CD8-positive, alpha-beta memory T cell (primary cell): ENCODE data around the gene LAMTOR5. TPM values are rescaled to one million over a fixed set of nuclear protein-coding genes. Genes with fewer than 3 reads are reported as not detected.

Source experiments
- CTCF ChIA-PET: fragments of 350-600 bp; sonication (Branson Sonifier 250); formaldehyde crosslinking; loops from one replicate; lab custom pipeline; 2021; ENCODE audit warnings: antibody characterized with exemption; lab: Charles Lee
- POLR2A ChIA-PET: fragments of 350-600 bp; sonication (Branson Sonifier 250); formaldehyde crosslinking; loops from one replicate; lab custom pipeline; 2021; ENCODE audit warnings: antibody characterized with exemption; lab: Charles Lee
- DNase-seq, 5 donors: peaks; one replicate each; pipeline versions ENCODE4 v3.0.0 to v3.0.0-alpha.2; 2020 to 2022; ENCODE audit warnings: mixed read lengths in 1 of 5
- H3K27ac ChIP-seq: one replicate; pipeline ENCODE4 v1.7.0; 2013; ENCODE audit warnings: low read depth, mild to moderate bottlenecking, low read length, moderate library complexity
- H3K27me3 ChIP-seq: 2 replicates; pipeline ENCODE4 v1.7.0; 2013; ENCODE audit warnings: low read length, mild to moderate bottlenecking; ENCODE audit not compliant: insufficient read depth, poor library complexity, severe bottlenecking
- H3K36me3 ChIP-seq: 2 replicates; pipeline ENCODE4 v1.7.0; 2013; ENCODE audit warnings: mild to moderate bottlenecking, low read length, moderate library complexity; ENCODE audit not compliant: insufficient read depth
- H3K4me1 ChIP-seq: 2 replicates; pipeline ENCODE4 v1.7.0; 2013; ENCODE audit warnings: mild to moderate bottlenecking, low read length, moderate library complexity; ENCODE audit not compliant: insufficient read depth
- H3K4me3 ChIP-seq: 2 replicates; pipeline ENCODE4 v1.7.0; 2013; ENCODE audit warnings: mild to moderate bottlenecking, low read length
- H3K9me3 ChIP-seq: 2 replicates; pipeline ENCODE4 v1.7.0; 2013; ENCODE audit warnings: mild to moderate bottlenecking, low read length
- H3K27ac Mint-ChIP-seq, 8 donors: one replicate each; pipeline ENCODE4 v1.8.0; 2020 to 2021; ENCODE audit warnings: mixed read lengths in 8 of 8, mild to moderate bottlenecking in 6 of 8, inconsistent platforms in 3 of 8, moderate library complexity in 3 of 8
- H3K27me3 Mint-ChIP-seq, 2 donors: one replicate each; pipeline ENCODE4 v1.8.0; 2020 to 2021; ENCODE audit warnings: mixed read lengths in 2 of 2, mild to moderate bottlenecking in 1 of 2, moderate library complexity in 1 of 2
- H3K36me3 Mint-ChIP-seq, 3 donors: one replicate each; pipeline ENCODE4 v1.8.0; 2020 to 2021; ENCODE audit warnings: mixed read lengths in 3 of 3, inconsistent platforms in 1 of 3, mild to moderate bottlenecking in 1 of 3
- H3K4me1 Mint-ChIP-seq, 3 donors: one replicate each; pipeline ENCODE4 v1.8.0; 2020 to 2021; ENCODE audit warnings: mixed read lengths in 3 of 3, inconsistent platforms in 1 of 3, mild to moderate bottlenecking in 1 of 3
- H3K4me3 Mint-ChIP-seq, 7 donors: one replicate each; pipeline ENCODE4 v1.8.0; 2020 to 2021; ENCODE audit warnings: mixed read lengths in 7 of 7, mild to moderate bottlenecking in 6 of 7, moderate library complexity in 4 of 7, inconsistent platforms in 2 of 7
- H3K9me3 Mint-ChIP-seq, 5 donors: one replicate each; pipeline ENCODE4 v1.8.0; 2020 to 2022; ENCODE audit warnings: mixed read lengths in 5 of 5, mild to moderate bottlenecking in 3 of 5, moderate library complexity in 2 of 5, inconsistent platforms in 1 of 5
- polyA plus RNA-seq: library from polyadenylated mRNA; unstranded; fragments of 300-500 nt; fragmentation: Illumina TruSeq; gene quantifications from one replicate; pipeline ENCODE4 v1.2.3, GENCODE V29; 2021
- total RNA-seq, 2 experiments: library from RNA; stranded (reverse); gene quantifications; one replicate each; pipeline ENCODE4 v1.2.3, GENCODE V29; 2021

The LAMTOR5 gene
- total and polyA plus RNA-seq, 3 experiments from 2014 or later, result 148 to 262 (median 157) TPM

- Mint-ChIP-seq H3K36me3 (peaks cover 0 to 4% (median 1%) of the 10 kb centered on the region in 3 donors), H3K4me1 (peaks cover 15 to 21% (median 20%) of the 10 kb centered on the region in 3 donors), H3K9me3 (no peaks in the 10 kb centered on the region), H3K27me3 (no peaks in the 10 kb centered on the region), H3K4me3 (peak overlapping the region in 1 of 7 donors; percentile 29), H3K27ac (peak overlapping the region in 4 of 8 donors; percentile 20 to 77 (median 40))
- peaks cover 10% of the 10 kb centered on the region for H3K4me1 ChIP-seq
- H3K9me3 ChIP-seq, result no peaks in the 10 kb centered on the region
- ChIA-PET CTCF (interaction anchor here (1.1 to 4.1 kb wide), 2 partner anchors 24 to 47 kb away, joined by 3 to 14 read pairs; partner anchors contain the start of gene RBM15), POLR2A (no interaction called here)
- no peaks in the 10 kb centered on the region for H3K36me3 ChIP-seq
- DNase-seq, result no peak
- H3K27ac ChIP-seq, result no peak overlapping the region
- H3K4me3 ChIP-seq, result no peak overlapping the region
- H3K27me3 ChIP-seq, result no peaks in the 10 kb centered on the region
These were observed 22.1 kb downstream of the LAMTOR5 start for GRCh38 chr1:110385369-110385768.

DNA sequence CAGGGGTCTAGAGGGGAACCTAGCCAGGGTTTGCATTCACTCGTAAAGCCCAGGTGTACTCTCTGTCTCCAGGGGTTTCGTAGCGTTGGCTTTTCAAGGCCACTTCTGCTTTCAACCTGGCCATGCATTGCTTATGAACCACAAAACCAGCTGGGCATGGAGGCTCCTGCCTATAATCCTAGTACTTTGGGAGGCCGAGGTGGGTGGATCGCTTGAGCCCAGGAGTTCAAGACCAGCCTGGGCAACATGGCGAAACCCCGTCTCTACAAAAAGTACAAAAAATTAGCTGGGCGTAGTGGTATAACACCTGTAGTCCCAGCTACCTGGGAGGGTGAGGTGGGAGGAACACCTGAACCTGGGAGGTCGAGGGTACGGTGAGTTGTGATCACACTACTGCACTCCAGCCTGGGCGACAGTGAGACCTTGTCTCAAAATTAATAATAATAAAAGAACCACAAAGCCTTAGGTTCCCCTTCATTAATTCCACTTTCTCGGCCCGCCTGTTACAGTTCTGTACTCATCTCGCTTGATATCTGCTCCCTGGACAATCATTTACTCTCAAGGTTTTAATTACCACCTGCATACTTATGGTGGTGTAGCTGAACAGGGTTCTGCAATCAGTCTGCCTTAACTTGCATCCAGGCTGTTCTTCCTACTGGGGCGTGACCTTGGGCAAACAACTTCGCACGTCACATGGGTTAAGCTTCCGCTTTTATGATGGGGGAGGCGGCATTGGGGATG, 22.7 kb downstream of the LAMTOR5 start:
- CTCF ChIA-PET, result interaction anchor here (0.7 to 4.1 kb wide), 4 partner anchors 12 to 46 kb away, joined by 3 to 14 read pairs (median 4); partner anchors contain the start of gene RBM15
- POLR2A ChIA-PET, result no interaction called here

DNA sequence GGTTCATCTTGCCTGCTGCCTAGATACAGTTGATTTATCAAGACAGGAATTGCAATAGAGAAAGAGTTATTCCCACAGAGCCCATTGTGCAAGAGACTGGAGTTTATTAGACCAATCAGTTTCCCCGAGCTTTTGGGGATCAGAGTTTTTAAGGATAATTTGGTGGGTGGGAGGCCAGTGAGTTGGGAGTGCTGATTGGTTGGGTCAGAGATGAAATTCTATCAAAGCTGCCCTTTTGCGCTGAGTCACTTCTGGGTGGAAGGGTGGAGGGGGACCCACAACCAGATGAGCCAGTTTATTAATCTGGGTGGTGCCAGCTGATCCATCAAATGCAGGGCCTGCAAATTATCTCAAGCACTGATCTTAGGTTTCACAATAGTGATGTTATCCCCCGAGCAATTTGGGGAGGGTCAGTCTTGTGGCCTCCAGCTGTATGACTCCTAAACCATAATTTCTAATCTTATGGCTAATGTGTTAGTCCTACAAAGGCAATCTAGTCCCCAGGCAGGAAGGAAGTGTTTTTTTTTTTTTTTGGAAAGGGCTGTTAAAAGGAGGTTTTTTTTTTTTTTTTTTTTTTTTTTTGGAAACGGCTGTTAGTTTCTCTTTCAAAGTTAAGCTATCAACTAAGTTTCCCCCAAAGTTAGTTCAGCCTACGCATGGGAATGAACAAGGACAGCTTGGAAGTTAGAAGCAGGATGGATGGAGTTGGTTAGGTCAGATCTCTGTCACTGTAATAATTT, 24.1 kb downstream of the LAMTOR5 start:
- Histone ChIP-seq H3K9me3 (no peaks in the 10 kb centered on the region), H3K27me3 (no peaks in the 10 kb centered on the region), H3K4me1 (peaks cover 10% of the 10 kb centered on the region), H3K36me3 (no peaks in the 10 kb centered on the region), H3K27ac (no peak overlapping the region), H3K4me3 (no peak overlapping the region)
- H3K36me3 Mint-ChIP-seq, result peaks cover 0 to 4% (median 3%) of the 10 kb centered on the region in 3 donors
- H3K4me3 Mint-ChIP-seq, result peak overlapping the region; percentile 8 to 88 (median 74)
- no peak for DNase-seq
- no peaks in the 10 kb centered on the region for H3K9me3 Mint-ChIP-seq
- no peaks in the 10 kb centered on the region for H3K27me3 Mint-ChIP-seq
- peak overlapping the region; percentile 24 to 99 (median 92) for H3K27ac Mint-ChIP-seq
- POLR2A ChIA-PET, result interaction anchor here (0.6 kb wide), 3 partner anchors 41 to 774 kb away, joined by 3 to 5 read pairs (median 4); partner anchors contain the start of gene STRIP1
- CTCF ChIA-PET, result interaction anchor here (0.7 to 4.1 kb wide), 4 partner anchors 20 to 113 kb away, joined by 3 to 14 read pairs (median 4); partner anchors contain the start of gene RBM15
- peaks cover 15 to 21% (median 20%) of the 10 kb centered on the region in 3 donors for H3K4me1 Mint-ChIP-seq

More for the DNA sequence above, 22.7 kb downstream of the LAMTOR5 start:
- Mint-ChIP-seq H3K27me3 (no peaks in the 10 kb centered on the region), H3K4me1 (peaks cover 15 to 21% (median 20%) of the 10 kb centered on the region in 3 donors), H3K4me3 (no peak overlapping the region), H3K36me3 (peaks cover 0 to 2% (median 1%) of the 10 kb centered on the region in 3 donors), H3K27ac (peak overlapping the region in 5 of 8 donors; percentile 29 to 95 (median 38)), H3K9me3 (no peaks in the 10 kb centered on the region)
- peaks cover 10% of the 10 kb centered on the region for H3K4me1 ChIP-seq
- H3K9me3 ChIP-seq, result no peaks in the 10 kb centered on the region
- no peak overlapping the region for H3K27ac ChIP-seq
- H3K36me3 ChIP-seq, result no peaks in the 10 kb centered on the region
- no peak for DNase-seq
- no peaks in the 10 kb centered on the region for H3K27me3 ChIP-seq
- H3K4me3 ChIP-seq, result no peak overlapping the region

- no peaks in the 10 kb centered on the region for H3K27me3 Mint-ChIP-seq
- no peaks in the 10 kb centered on the region for H3K9me3 Mint-ChIP-seq
- POLR2A ChIA-PET, result no interaction called here
- CTCF ChIA-PET, result interaction anchor here (1.8 kb wide), 1 partner anchor 178 kb away, joined by 4 read pairs; no protein-coding TSS in a partner anchor
- no peak for DNase-seq
- peaks cover 10% of the 10 kb centered on the region for H3K4me1 ChIP-seq
- H3K9me3 ChIP-seq, result no peaks in the 10 kb centered on the region
- H3K36me3 ChIP-seq, result no peaks in the 10 kb centered on the region
- no peak overlapping the region for H3K27ac ChIP-seq
- H3K4me1 Mint-ChIP-seq, result peaks cover 15 to 21% (median 20%) of the 10 kb centered on the region in 3 donors
- no peak overlapping the region for H3K4me3 Mint-ChIP-seq
- no peaks in the 10 kb centered on the region for H3K27me3 ChIP-seq
- H3K4me3 ChIP-seq, result no peak overlapping the region
- H3K27ac Mint-ChIP-seq, result peak overlapping the region in 2 of 8 donors; percentile 38 to 66
- H3K36me3 Mint-ChIP-seq, result peaks cover 0 to 21% (median 3%) of the 10 kb centered on the region in 3 donors
These were observed 26.7 kb downstream of the LAMTOR5 start for GRCh38 chr1:110380672-110381283.

- Histone ChIP-seq H3K27me3 (no peaks in the 10 kb centered on the region), H3K4me1 (no peaks in the 10 kb centered on the region), H3K4me3 (no peak overlapping the region), H3K27ac (no peak overlapping the region), H3K36me3 (peaks cover 6% of the 10 kb centered on the region), H3K9me3 (no peaks in the 10 kb centered on the region)
- Mint-ChIP-seq H3K27ac (peak overlapping the region in 2 of 8 donors; percentile 3 to 45), H3K9me3 (no peaks in the 10 kb centered on the region), H3K27me3 (no peaks in the 10 kb centered on the region), H3K36me3 (peaks cover 0 to 53% (median 7%) of the 10 kb centered on the region in 3 donors), H3K4me1 (peaks cover 4 to 5% (median 5%) of the 10 kb centered on the region in 3 donors), H3K4me3 (no peak overlapping the region)
- CTCF ChIA-PET, result no interaction called here
- no peak for DNase-seq
- POLR2A ChIA-PET, result no interaction called here
These were observed 32.0 kb downstream of the LAMTOR5 start for GRCh38 chr1:110375490-110375889.

DNA sequence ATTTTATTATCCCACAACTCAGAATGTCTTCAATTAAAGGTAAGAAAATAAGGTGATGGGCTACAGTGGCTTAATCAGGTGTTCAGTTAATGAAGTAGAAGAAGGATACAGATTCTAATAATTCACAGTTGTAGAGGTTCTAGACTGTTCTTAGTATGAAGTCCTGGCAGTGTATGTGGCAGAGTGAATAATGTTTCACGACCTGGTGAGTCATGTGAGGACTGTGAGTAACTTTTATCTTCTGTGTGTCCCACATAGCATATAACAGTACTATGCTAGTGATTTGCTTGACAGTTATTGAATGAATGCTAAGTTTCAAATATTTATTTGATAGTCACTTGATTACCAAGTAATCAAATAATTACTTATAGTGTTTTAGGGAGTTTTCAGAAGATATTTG, 36.7 kb downstream of the LAMTOR5 start:
- no peak for DNase-seq
- CTCF ChIA-PET, result interaction anchor here (2.1 kb wide), 1 partner anchor 167 kb away, joined by 4 read pairs; no protein-coding TSS in a partner anchor
- no peak overlapping the region for H3K4me3 ChIP-seq
- H3K36me3 ChIP-seq, result peaks cover 6% of the 10 kb centered on the region
- peaks cover 10 to 13% (median 10%) of the 10 kb centered on the region in 3 donors for H3K4me1 Mint-ChIP-seq
- H3K9me3 Mint-ChIP-seq, result no peaks in the 10 kb centered on the region
- H3K9me3 ChIP-seq, result no peaks in the 10 kb centered on the region
- peaks cover 0 to 48% (median 6%) of the 10 kb centered on the region in 3 donors for H3K36me3 Mint-ChIP-seq
- POLR2A ChIA-PET, result no interaction called here
- H3K4me1 ChIP-seq, result no peaks in the 10 kb centered on the region
- peak overlapping the region in 3 of 8 donors; percentile 12 to 42 (median 31) for H3K27ac Mint-ChIP-seq
- no peaks in the 10 kb centered on the region for H3K27me3 Mint-ChIP-seq
- H3K4me3 Mint-ChIP-seq, result no peak overlapping the region
- no peak overlapping the region for H3K27ac ChIP-seq
- no peaks in the 10 kb centered on the region for H3K27me3 ChIP-seq

DNA sequence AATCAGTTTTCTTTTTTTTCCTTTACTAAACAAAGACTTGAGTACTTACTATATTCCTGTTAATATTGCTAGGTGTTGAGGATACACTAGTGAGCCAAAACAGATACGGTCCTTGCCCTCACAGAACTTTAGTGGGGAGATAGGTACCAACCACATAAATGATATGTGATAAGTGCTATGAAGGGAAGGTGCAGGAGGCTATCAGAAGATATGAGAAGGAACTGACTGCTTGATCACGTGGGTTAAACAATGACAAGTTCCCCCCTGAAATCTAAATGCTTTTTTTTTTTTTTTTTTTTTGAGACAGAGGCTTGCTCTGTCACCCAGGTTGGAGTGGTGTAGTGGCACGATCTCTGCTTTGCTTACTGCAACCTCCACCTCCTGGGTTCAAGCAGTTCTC, 43.3 kb downstream of the LAMTOR5 start:
- no peak overlapping the region for H3K27ac ChIP-seq
- H3K9me3 Mint-ChIP-seq, result no peaks in the 10 kb centered on the region
- no peak overlapping the region for H3K4me3 ChIP-seq
- no peaks in the 10 kb centered on the region for H3K4me1 ChIP-seq
- H3K4me1 Mint-ChIP-seq, result peaks cover 12 to 27% (median 23%) of the 10 kb centered on the region in 3 donors
- H3K9me3 ChIP-seq, result no peaks in the 10 kb centered on the region
- DNase-seq, result no peak
- no peaks in the 10 kb centered on the region for H3K27me3 ChIP-seq
- H3K36me3 ChIP-seq, result peaks cover 4% of the 10 kb centered on the region
- peak overlapping the region in 1 of 8 donors; percentile 81 for H3K27ac Mint-ChIP-seq
- H3K4me3 Mint-ChIP-seq, result no peak overlapping the region
- ChIA-PET POLR2A (no interaction called here), CTCF (interaction anchor here (0.7 to 2.0 kb wide), 2 partner anchors 26 to 108 kb away, joined by 3 to 4 read pairs; partner anchors contain the start of gene RBM15)
- peaks cover 0 to 39% (median 4%) of the 10 kb centered on the region in 3 donors for H3K36me3 Mint-ChIP-seq
- H3K27me3 Mint-ChIP-seq, result no peaks in the 10 kb centered on the region
